NK-92 treated with Interleukin-12 subunit alpha and Interleukin-12 subunit beta, amount 100 ng/mL, for 24 hours (cell line): ENCODE data around the gene EPHA1.
"Not testable (repeated sequence)": the region's sequence is repeated elsewhere in the genome, so short reads cannot be mapped to it uniquely, and the experiment has no call there.

Source experiments
- DNase-seq: peaks from one replicate; lab custom pipeline; 2025; lab: John Stamatoyannopoulos, UW

The EPHA1 gene

GRCh38 chr7:143402233-143402632 is 6.4 kb downstream of the EPHA1 start:
- not testable (repeated sequence) for DNase-seq

- DNase-seq = no peak
Observed at GRCh38 chr7:143401265-143401664, 7.4 kb downstream of the EPHA1 start.

GRCh38 chr7:143399642-143400041 is 9.0 kb downstream of the EPHA1 start:
- no peak for DNase-seq

GRCh38 chr7:143399151-143399550 is 9.5 kb downstream of the EPHA1 start:
- DNase-seq = no peak

- no peak for DNase-seq
Observed at GRCh38 chr7:143398616-143399015, 10.0 kb downstream of the EPHA1 start.

GRCh38 chr7:143397710-143398530 is 10.7 kb downstream of the EPHA1 start:
- DNase-seq = no peak

GRCh38 chr7:143396625-143397556 is 11.8 kb downstream of the EPHA1 start:
- no peak for DNase-seq

GRCh38 chr7:143396182-143396581 is 12.5 kb downstream of the EPHA1 start:
- no peak for DNase-seq

- no peak for DNase-seq
Observed at GRCh38 chr7:143395187-143396149, 13.2 kb downstream of the EPHA1 start.

- no peak for DNase-seq
Observed at GRCh38 chr7:143394777-143395176, 13.9 kb downstream of the EPHA1 start.

- DNase-seq = no peak
Observed at GRCh38 chr7:143394068-143394467, 14.6 kb downstream of the EPHA1 start.

GRCh38 chr7:143393267-143394041 is 15.2 kb downstream of the EPHA1 start:
- DNase-seq = no peak

- DNase-seq = no peak
Observed at GRCh38 chr7:143392875-143393266, 15.8 kb downstream of the EPHA1 start.

GRCh38 chr7:143392427-143392826 is 16.2 kb downstream of the EPHA1 start:
- DNase-seq = not testable (repeated sequence)

GRCh38 chr7:143391462-143392404 is 16.9 kb downstream of the EPHA1 start:
- DNase-seq = no peak

GRCh38 chr7:143390773-143391317 is 17.8 kb downstream of the EPHA1 start:
- no peak for DNase-seq

- no peak for DNase-seq
Observed at GRCh38 chr7:143390104-143390772, 18.4 kb downstream of the EPHA1 start.

GRCh38 chr7:143389316-143390103 is 19.1 kb downstream of the EPHA1 start:
- DNase-seq = no peak
